DOHH2 (cell line): ENCODE measurements around the gene VPS54.
"Not testable (repeated sequence)": the region's sequence is repeated elsewhere in the genome, so short reads cannot be mapped to it uniquely, and the experiment has no call there.

ENCODE experiments used
- H3F3A ChIP-seq: fragments of 200-600 bp; sonication (generic), shearing (Covaris generic); 2 replicates; pipeline ENCODE4 v1.6.0; 2016; ENCODE audit warnings: antibody characterized with exemption, mild to moderate bottlenecking; ENCODE audit not compliant: control insufficient read depth, insufficient read depth
- H3K27ac ChIP-seq: fragments of 200-600 bp; sonication (generic); 2 replicates; pipeline ENCODE4 v1.5.1; 2014; ENCODE audit warnings: low read depth, mild to moderate bottlenecking, low read length, moderate library complexity
- H3K27me3 ChIP-seq: fragments of 200-600 bp; sonication (generic); 2 replicates; pipeline ENCODE4 v1.6.1; 2014; ENCODE audit warnings: mild to moderate bottlenecking, low read length, mixed read lengths; ENCODE audit not compliant: control insufficient read depth
- H3K36me3 ChIP-seq: fragments of 200-600 bp; sonication (generic); 2 replicates; pipeline ENCODE4 v1.6.1; 2014; ENCODE audit warnings: mild to moderate bottlenecking, low read length, moderate library complexity, mixed read lengths; ENCODE audit not compliant: control insufficient read depth
- H3K4me1 ChIP-seq: fragments of 200-600 bp; sonication (generic); 2 replicates; pipeline ENCODE4 v1.6.1; 2014; ENCODE audit warnings: mild to moderate bottlenecking, low read length, mixed read lengths; ENCODE audit not compliant: control insufficient read depth
- H3K4me2 ChIP-seq: fragments of 200-600 bp; sonication (generic); 2 replicates; pipeline ENCODE4 v1.6.0; 2014; ENCODE audit warnings: mild to moderate bottlenecking, low read length, moderate library complexity
- H3K4me3 ChIP-seq: fragments of 200-600 bp; sonication (generic); 2 replicates; pipeline ENCODE4 v1.5.1; 2014; ENCODE audit warnings: mild to moderate bottlenecking, low read length, mixed read lengths
- H3K79me2 ChIP-seq: fragments of 200-600 bp; sonication (generic); 2 replicates; pipeline ENCODE4 v1.6.1; 2014; ENCODE audit warnings: mild to moderate bottlenecking, low read length, mixed read lengths; ENCODE audit not compliant: control insufficient read depth
- H3K9me2 ChIP-seq: fragments of 200-600 bp; sonication (generic); replicated peaks from 2 replicates; pipeline ENCODE4 v1.6.1; 2014; ENCODE audit warnings: mild to moderate bottlenecking, low read length, mixed read lengths; ENCODE audit not compliant: control insufficient read depth
- H3K9me3 ChIP-seq: fragments of 200-600 bp; sonication (generic); 2 replicates; pipeline ENCODE4 v1.6.1; 2014; ENCODE audit warnings: antibody characterized with exemption, low read length, mixed read lengths; ENCODE audit not compliant: control insufficient read depth, insufficient read depth
- H4K20me1 ChIP-seq: fragments of 200-600 bp; sonication (generic); 2 replicates; pipeline ENCODE4 v1.6.0; 2014; ENCODE audit warnings: low read depth, mild to moderate bottlenecking, antibody characterized with exemption, low read length, moderate library complexity; ENCODE audit not compliant: control insufficient read depth, insufficient read depth
- EZH2phosphoT487 ChIP-seq: fragments of 200-600 bp; sonication (generic); IDR thresholded peaks from 2 replicates; pipeline ENCODE4 v1.6.1; 2017; ENCODE audit warnings: borderline replicate concordance, mild to moderate bottlenecking, antibody characterized with exemption, low read length, moderate library complexity, mixed read lengths
- TF ChIP-seq, protein P1 (sequence below): fragments of 200-600 bp; sonication (generic); IDR thresholded peaks from one replicate; pipeline ENCODE4 v1.5.1; 2014; ENCODE audit warnings: antibody characterized with exemption, mild to moderate bottlenecking, low read depth, low read length; ENCODE audit not compliant: poor library complexity, severe bottlenecking

Gene VPS54

DNA sequence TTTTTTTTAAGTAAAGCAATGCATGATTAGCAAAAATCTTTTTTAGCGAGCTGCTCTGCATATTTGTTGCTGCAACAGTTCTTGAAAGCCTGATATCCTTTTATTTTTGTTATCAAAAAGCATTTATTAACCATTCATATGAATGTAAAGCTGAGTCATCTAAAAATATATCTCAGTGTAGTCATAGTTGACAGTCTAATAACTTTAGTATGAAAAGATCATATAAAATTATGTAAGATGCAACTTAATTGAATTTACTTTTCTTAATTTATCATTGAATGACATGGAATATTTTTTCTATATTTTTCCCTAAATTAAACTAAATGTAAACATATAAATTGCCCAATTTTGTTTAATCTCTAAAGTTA, 169.0 kb downstream of the VPS54 start:
- peaks cover 49% of the 10 kb centered on the region for H3K4me1 ChIP-seq
- H3K4me2 ChIP-seq: no peak overlapping the region
- peaks cover 17% of the 10 kb centered on the region; the same call in 1 of the 2 replicates for H4K20me1 ChIP-seq
- H3K9me3 ChIP-seq: no peaks in the 10 kb centered on the region
- H3K9me2 ChIP-seq: no peaks in the 10 kb centered on the region; the same call in 1 of the 2 replicates
- no peak overlapping the region for H3K27ac ChIP-seq
- peaks cover 100% of the 10 kb centered on the region for H3K79me2 ChIP-seq
- peaks cover 64% of the 10 kb centered on the region for H3K36me3 ChIP-seq
- H3F3A ChIP-seq: no peaks in the 10 kb centered on the region
- no peaks in the 10 kb centered on the region for H3K27me3 ChIP-seq
- TF ChIP-seq, protein P1, sequence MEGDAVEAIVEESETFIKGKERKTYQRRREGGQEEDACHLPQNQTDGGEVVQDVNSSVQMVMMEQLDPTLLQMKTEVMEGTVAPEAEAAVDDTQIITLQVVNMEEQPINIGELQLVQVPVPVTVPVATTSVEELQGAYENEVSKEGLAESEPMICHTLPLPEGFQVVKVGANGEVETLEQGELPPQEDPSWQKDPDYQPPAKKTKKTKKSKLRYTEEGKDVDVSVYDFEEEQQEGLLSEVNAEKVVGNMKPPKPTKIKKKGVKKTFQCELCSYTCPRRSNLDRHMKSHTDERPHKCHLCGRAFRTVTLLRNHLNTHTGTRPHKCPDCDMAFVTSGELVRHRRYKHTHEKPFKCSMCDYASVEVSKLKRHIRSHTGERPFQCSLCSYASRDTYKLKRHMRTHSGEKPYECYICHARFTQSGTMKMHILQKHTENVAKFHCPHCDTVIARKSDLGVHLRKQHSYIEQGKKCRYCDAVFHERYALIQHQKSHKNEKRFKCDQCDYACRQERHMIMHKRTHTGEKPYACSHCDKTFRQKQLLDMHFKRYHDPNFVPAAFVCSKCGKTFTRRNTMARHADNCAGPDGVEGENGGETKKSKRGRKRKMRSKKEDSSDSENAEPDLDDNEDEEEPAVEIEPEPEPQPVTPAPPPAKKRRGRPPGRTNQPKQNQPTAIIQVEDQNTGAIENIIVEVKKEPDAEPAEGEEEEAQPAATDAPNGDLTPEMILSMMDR: no peak
- TF ChIP-seq EZH2phosphoT487: no peak
- H3K4me3 ChIP-seq: no peak overlapping the region

DNA sequence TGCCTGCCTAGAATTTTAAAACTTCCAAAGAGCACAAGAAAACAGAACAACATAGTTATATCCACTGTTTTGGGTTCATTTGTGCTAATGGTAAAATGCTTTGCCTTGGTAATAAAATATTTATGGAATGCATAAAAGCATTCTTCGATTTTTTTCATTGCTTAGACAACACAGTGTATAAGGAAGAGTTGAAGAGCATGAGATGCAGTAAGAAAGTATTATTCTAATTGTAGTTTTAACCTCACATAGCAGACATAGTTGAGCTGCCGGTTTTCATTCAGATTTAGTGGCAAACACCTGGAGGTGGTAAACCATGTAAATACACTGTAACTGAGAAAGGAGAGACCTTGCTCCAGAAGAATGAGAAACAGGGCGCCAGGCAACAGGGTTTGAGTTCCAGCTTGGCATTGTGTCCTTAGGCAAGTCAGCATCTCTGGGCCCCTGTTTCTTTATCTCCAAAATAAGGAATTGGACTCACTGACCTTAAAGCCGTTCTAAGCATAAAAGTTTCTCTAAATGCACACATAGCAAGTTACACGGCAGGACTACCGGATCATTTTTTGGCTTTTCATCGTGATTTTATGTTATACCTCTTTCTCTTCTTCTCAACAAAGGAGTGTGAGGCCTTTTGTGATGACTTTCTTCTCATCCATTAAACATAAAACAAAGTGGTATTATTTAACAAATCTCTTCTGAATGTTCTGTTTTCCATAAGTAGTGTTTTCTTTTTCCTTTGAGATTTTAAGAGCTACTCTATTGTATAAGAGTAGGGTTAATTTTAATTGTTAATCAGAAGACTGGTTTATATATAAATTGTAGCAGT, 169.6 kb downstream of the VPS54 start:
- H3K4me3 ChIP-seq: no peak overlapping the region
- H4K20me1 ChIP-seq: peaks cover 18% of the 10 kb centered on the region; the same call in 1 of the 2 replicates
- H3K79me2 ChIP-seq: peaks cover 100% of the 10 kb centered on the region
- H3K27me3 ChIP-seq: no peaks in the 10 kb centered on the region
- H3K4me2 ChIP-seq: no peak overlapping the region
- peaks cover 52% of the 10 kb centered on the region for H3K4me1 ChIP-seq
- H3K36me3 ChIP-seq: peaks cover 67% of the 10 kb centered on the region
- TF ChIP-seq, protein P1: no peak
- no peak for TF ChIP-seq EZH2phosphoT487
- H3F3A ChIP-seq: no peaks in the 10 kb centered on the region
- no peak overlapping the region for H3K27ac ChIP-seq
- no peaks in the 10 kb centered on the region for H3K9me3 ChIP-seq
- no peaks in the 10 kb centered on the region; the same call in 1 of the 2 replicates for H3K9me2 ChIP-seq

DNA sequence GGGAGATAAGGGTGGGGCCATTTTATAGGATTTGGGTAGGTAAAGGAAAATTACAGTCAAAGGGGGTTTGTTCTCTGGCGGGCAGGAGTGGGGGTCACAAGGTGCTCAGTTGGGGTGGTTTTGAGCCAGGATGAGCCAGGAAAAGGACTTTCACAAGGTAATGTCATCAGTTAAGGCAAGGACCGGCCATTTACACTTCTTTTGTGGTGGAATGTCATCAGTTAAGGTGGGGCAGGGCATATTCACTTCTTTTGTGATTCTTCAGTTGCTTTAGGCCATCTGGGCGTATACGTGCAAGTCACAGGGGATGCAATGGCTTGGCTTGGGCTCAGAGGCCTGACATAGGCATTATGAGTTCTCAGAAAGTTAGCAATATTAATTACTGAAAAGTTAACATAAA, 171.7 kb downstream of the VPS54 start:
- H3K4me3 ChIP-seq, H3K27me3 ChIP-seq, H3K27ac ChIP-seq, H3F3A ChIP-seq, H3K9me3 ChIP-seq, H3K4me2 ChIP-seq, H3K9me2 ChIP-seq: not testable (repeated sequence)
- peaks cover 52% of the 10 kb centered on the region for H3K4me1 ChIP-seq
- H3K36me3 ChIP-seq: peaks cover 80% of the 10 kb centered on the region
- H4K20me1 ChIP-seq: peaks cover 30% of the 10 kb centered on the region; the same call in 1 of the 2 replicates
- peaks cover 100% of the 10 kb centered on the region for H3K79me2 ChIP-seq

DNA sequence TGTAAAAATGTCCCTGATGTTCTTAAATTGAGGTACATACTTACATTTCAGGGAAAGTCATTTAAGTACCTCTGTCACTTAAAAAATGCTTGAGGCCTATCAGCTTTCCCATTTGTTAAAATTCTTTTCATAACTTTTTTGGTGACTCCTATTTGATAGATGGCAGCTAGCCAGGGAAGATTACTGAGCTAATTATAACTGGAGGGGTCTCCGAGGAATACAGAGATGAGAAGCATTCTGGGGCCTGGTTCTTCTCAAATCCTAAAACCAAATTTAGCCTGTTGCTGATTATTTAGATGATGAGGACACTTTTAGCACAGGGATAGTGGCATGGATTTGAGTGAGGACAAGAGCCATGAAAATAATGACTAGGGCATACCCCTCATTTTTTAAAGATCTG, 172.7 kb downstream of the VPS54 start:
- TF ChIP-seq, protein P1: no peak
- Histone ChIP-seq H3K36me3 (peaks cover 75% of the 10 kb centered on the region), H3K4me2 (0 out of 2 replicates have a peak overlapping the region, but pooled peaks have one; percentile 27), H3K79me2 (peaks cover 100% of the 10 kb centered on the region), H3F3A (no peaks in the 10 kb centered on the region), H3K9me3 (no peaks in the 10 kb centered on the region), H3K4me3 (no peak overlapping the region), H4K20me1 (peaks cover 34% of the 10 kb centered on the region; the same call in 1 of the 2 replicates), H3K27me3 (no peaks in the 10 kb centered on the region), H3K9me2 (no peaks in the 10 kb centered on the region), H3K4me1 (peaks cover 46% of the 10 kb centered on the region), H3K27ac (no peak overlapping the region)
